GM13977 (cell line): Measurements from ENCODE around the gene MAN1C1.

ENCODE experiments used
- DNase-seq: peaks from one replicate; pipeline ENCODE4 v3.0.0; 2012; ENCODE audit warnings: low spot score
- CTCF ChIP-seq: IDR thresholded peaks from 2 replicates; pipeline ENCODE4 v1.5.1; 2012; ENCODE audit warnings: mild to moderate bottlenecking, control low read depth; ENCODE audit not compliant: insufficient read depth; ENCODE audit errors: extremely low read depth, missing control alignments
- in situ Hi-C: fragments of 300-500 bp; cut with MboI; formaldehyde crosslinking; loops from one replicate; pipeline ENCODE4 v1.12.0; 2022; ENCODE audit warnings: low sequenced_read_pairs, low pct_unique_long_range_greater_than_20kb, mixed read lengths, inconsistent platforms; ENCODE audit not compliant: unreplicated experiment

MAN1C1 gene

GRCh38 chr1:25608488-25609178, 8.0 kb upstream of the MAN1C1 start:
- peak; percentile 62 for TF ChIP-seq CTCF
- in situ Hi-C loops, result no loop called here
- peak; percentile 81 for DNase-seq

GRCh38 chr1:25609921-25610320, 6.7 kb upstream of the MAN1C1 start:
- no peak for TF ChIP-seq CTCF
- DNase-seq, result no peak
- in situ Hi-C loops, result no loop called here

GRCh38 chr1:25610822-25611630, 5.6 kb upstream of the MAN1C1 start:
- peak; percentile 24 for TF ChIP-seq CTCF
- no peak for DNase-seq
- in situ Hi-C loops, result no loop called here

GRCh38 chr1:25611843-25612242, 4.7 kb upstream of the MAN1C1 start:
- DNase-seq, result no peak
- TF ChIP-seq CTCF, result no peak
- in situ Hi-C loops, result no loop called here

- TF ChIP-seq CTCF, result no peak
- in situ Hi-C loops, result no loop called here
- no peak for DNase-seq
Measured at GRCh38 chr1:25612421-25612820, 4.2 kb upstream of the MAN1C1 start.

GRCh38 chr1:25613091-25613490, 3.5 kb upstream of the MAN1C1 start:
- in situ Hi-C loops, result no loop called here
- TF ChIP-seq CTCF, result no peak
- DNase-seq, result no peak
